SJSA1 (cell line): ENCODE data around the gene PPFIA4. TPM values are rescaled to one million over a fixed set of nuclear protein-coding genes. Genes with fewer than 3 reads are reported as not detected.
A peak's percentile ranks its signal among the peaks of the same experiment; 100 is the strongest.

Experiments
- DNase-seq, 2 experiments: peaks; one replicate each; pipeline ENCODE4 v3.0.0-alpha.2; 2015 to 2020; ENCODE audit warnings: low spot score in 2 of 2, low read depth in 1 of 2
- H3K27ac ChIP-seq: fragments of 250-450 bp; sonication (Bioruptor Pico); 2 replicates; pipeline ENCODE4 v1.5.1; 2020; ENCODE audit warnings: mild to moderate bottlenecking, moderate library complexity
- H3K27me3 ChIP-seq: fragments of 250-450 bp; sonication (Bioruptor Pico); replicated peaks from 2 replicates; pipeline ENCODE4 v1.5.1; 2020; ENCODE audit warnings: mild to moderate bottlenecking, moderate library complexity
- H3K36me3 ChIP-seq: fragments of 250-450 bp; sonication (Bioruptor Pico); 2 replicates; pipeline ENCODE4 v1.5.1; 2020; ENCODE audit warnings: mild to moderate bottlenecking
- H3K4me1 ChIP-seq: fragments of 250-450 bp; sonication (Bioruptor Pico); replicated peaks from 2 replicates; pipeline ENCODE4 v1.6.1; 2021; ENCODE audit warnings: mild to moderate bottlenecking
- H3K4me3 ChIP-seq: fragments of 250-450 bp; sonication (Bioruptor Pico); 2 replicates; pipeline ENCODE4 v1.5.1; 2020; ENCODE audit warnings: mild to moderate bottlenecking
- H3K9me3 ChIP-seq: fragments of 250-450 bp; sonication (Bioruptor Pico); replicated peaks from 2 replicates; pipeline ENCODE4 v1.5.1; 2020; ENCODE audit warnings: mild to moderate bottlenecking
- total RNA-seq: library from RNA; depleted of rRNA; stranded (reverse); fragments of >200 nt; shearing (Covaris generic); gene quantifications from 2 replicates; pipeline ENCODE4 v1.2.3, GENCODE V29; 2014; rRNA removed

PPFIA4 gene
- total RNA-seq, 1 experiment from 2014 or later = not detected

- no peak overlapping the region for H3K27ac ChIP-seq
- no peak overlapping the region for H3K4me3 ChIP-seq
- H3K27me3 ChIP-seq = peaks cover 59% of the 10 kb centered on the region
- no peaks in the 10 kb centered on the region for H3K36me3 ChIP-seq
- DNase-seq = peak in 1 of 2 experiments; percentile 21
- no peaks in the 10 kb centered on the region for H3K9me3 ChIP-seq
- H3K4me1 ChIP-seq = no peaks in the 10 kb centered on the region; the same call in 1 of the 2 replicates
Observed at GRCh38 chr1:203124546-203125317, 98.4 kb downstream of the PPFIA4 start.

- Histone ChIP-seq H3K27ac (no peak overlapping the region), H3K4me3 (no peak overlapping the region), H3K36me3 (no peaks in the 10 kb centered on the region), H3K4me1 (no peaks in the 10 kb centered on the region; the same call in 1 of the 2 replicates), H3K27me3 (peaks cover 67% of the 10 kb centered on the region), H3K9me3 (no peaks in the 10 kb centered on the region)
- DNase-seq = peak in 1 of 2 experiments; percentile 18
Observed at GRCh38 chr1:203126151-203126865, 100.0 kb downstream of the PPFIA4 start.

- Histone ChIP-seq H3K4me1 (no peaks in the 10 kb centered on the region; the same call in 1 of the 2 replicates), H3K27ac (no peak overlapping the region), H3K9me3 (no peaks in the 10 kb centered on the region), H3K27me3 (peaks cover 63% of the 10 kb centered on the region), H3K36me3 (no peaks in the 10 kb centered on the region), H3K4me3 (no peak overlapping the region)
- DNase-seq = peak in 1 of 2 experiments; percentile 16
Observed at GRCh38 chr1:203126866-203127665, 100.8 kb downstream of the PPFIA4 start.

GRCh38 chr1:203127666-203128430 lies 101.6 kb downstream of the PPFIA4 start, which contains the start of gene ADORA1:
Gene ADORA1 (plus strand): TSS chr1:203127726. CDS start chr1:203128842, 1,116 bp downstream.
- H3K9me3 ChIP-seq = no peaks in the 10 kb centered on the region
- peaks cover 59% of the 10 kb centered on the region for H3K27me3 ChIP-seq
- no peaks in the 10 kb centered on the region; the same call in 1 of the 2 replicates for H3K4me1 ChIP-seq
- H3K4me3 ChIP-seq = no peak within 1 kb of the TSS
- H3K36me3 ChIP-seq = no peaks in the 10 kb centered on the region
- DNase-seq = peak in 1 of 2 experiments; percentile 40
- no peak within 1 kb of the TSS for H3K27ac ChIP-seq

- Histone ChIP-seq H3K4me3 (no peak overlapping the region), H3K9me3 (no peaks in the 10 kb centered on the region), H3K27me3 (peaks cover 54% of the 10 kb centered on the region), H3K36me3 (no peaks in the 10 kb centered on the region), H3K27ac (no peak overlapping the region), H3K4me1 (no peaks in the 10 kb centered on the region; the same call in 1 of the 2 replicates)
- DNase-seq = no peak
Observed at GRCh38 chr1:203128431-203128715, 102.1 kb downstream of the PPFIA4 start.

Other genes starting within 250 kb of the PPFIA4 start
- gene KDM5B, start 218.1 kb upstream of the PPFIA4 start, total RNA-seq = 27.6 and 34.2 TPM in 2 replicates
- gene PCAT6, start 215.5 kb upstream of the PPFIA4 start, total RNA-seq = not detected in 2 replicates
- 5.2 and 5.5 TPM in 2 replicates for gene RABIF, start 137.3 kb upstream of the PPFIA4 start, total RNA-seq
- gene KLHL12, start 99.3 kb upstream of the PPFIA4 start, total RNA-seq = 21.6 and 28.9 TPM in 2 replicates
- gene ADIPOR1, start 68.2 kb upstream of the PPFIA4 start, total RNA-seq = 126 and 129 TPM in 2 replicates
- 25.6 and 33.2 TPM in 2 replicates for gene CYB5R1, start 59.2 kb upstream of the PPFIA4 start, total RNA-seq
- 88.4 and 109 TPM in 2 replicates for gene TMEM183A, start 19.1 kb upstream of the PPFIA4 start, total RNA-seq
- gene MYOG, start 59.5 kb downstream of the PPFIA4 start, total RNA-seq = not detected in 2 replicates
- not detected in 2 replicates for gene ADORA1, start 101.2 kb downstream of the PPFIA4 start, total RNA-seq
- gene MYBPH, start 149.3 kb downstream of the PPFIA4 start, total RNA-seq = not detected in 2 replicates
- not detected in 2 replicates for gene CHI3L1, start 160.2 kb downstream of the PPFIA4 start, total RNA-seq
- not detected in 2 replicates for gene CHIT1, start 203.2 kb downstream of the PPFIA4 start, total RNA-seq